ENCODE results near the gene ZNF423.
A peak's percentile ranks its signal among the peaks of the same experiment; 100 is the strongest.

The ZNF423 gene

DNA sequence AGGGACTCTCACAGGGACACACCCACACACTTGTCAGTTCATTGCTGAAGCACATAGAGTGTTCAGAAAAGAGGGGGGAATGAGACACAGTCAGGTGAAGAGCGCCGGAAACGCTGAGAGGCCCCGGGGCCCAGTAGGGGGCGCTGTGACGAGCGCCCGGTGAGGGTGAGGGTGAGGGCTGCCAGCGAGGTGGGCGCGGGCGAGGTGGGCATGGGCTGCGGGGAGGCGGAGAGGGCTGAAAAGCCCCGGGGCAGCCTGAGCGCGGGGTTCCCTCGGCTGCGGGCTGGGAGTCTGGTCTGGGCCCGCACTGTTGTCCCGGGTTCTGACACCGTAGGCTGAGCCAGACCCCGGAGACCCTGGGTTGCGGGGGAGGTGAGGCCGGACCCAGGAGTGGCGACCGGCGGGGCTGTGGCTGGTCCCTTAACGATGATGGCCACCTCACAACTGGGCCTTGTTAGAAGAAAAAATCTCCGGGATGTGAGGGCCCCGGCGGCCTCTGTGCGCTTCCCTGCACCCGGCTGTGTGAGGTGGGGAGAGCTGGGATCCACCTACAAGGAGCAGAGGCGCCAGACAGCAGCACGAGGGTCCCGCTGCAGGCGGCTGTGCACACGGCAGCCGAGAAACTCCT is 390.9 kb downstream of the ZNF423 start:
- DNase-seq: no peak

DNA sequence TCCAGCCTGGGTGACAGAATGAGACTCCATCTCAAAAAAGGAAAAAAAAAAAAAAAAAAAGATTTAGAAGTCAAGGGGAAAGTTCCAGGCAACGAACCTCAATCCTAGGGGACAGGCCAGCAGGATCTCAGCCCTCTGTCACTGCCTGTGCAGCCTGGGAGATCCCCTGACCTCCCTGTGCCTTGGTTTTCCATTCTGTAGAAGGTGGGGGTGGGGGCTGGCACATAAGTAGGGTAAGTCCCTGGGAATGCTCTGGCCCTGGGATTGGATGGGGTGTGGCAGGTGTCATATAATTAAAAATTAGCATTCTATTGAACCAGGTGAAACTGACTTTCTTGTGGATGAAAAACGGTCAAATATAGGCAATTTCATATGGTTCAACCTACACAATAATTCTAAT is 391.8 kb downstream of the ZNF423 start:
- no peak for DNase-seq

DNA sequence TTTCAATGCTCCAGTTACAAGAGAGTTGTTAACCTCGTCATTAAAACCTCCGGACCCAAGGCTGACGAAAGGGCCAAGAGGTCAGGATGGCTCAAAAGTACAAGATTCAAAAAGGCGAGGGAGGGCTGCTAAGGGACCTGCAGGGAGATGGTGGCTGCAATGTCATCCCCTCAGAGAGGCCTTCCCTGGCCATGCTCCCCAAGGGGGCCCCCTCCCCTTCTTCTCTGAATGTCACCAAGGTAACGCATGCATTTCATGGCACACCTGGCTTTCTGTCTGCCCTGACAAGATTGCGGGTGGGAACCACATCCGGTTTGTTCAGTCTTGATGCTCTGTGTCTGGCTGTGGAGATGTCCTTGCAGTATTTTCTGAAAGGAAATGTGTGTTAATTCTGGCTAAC is 392.4 kb downstream of the ZNF423 start:
- peak; percentile 88 for DNase-seq

DNA sequence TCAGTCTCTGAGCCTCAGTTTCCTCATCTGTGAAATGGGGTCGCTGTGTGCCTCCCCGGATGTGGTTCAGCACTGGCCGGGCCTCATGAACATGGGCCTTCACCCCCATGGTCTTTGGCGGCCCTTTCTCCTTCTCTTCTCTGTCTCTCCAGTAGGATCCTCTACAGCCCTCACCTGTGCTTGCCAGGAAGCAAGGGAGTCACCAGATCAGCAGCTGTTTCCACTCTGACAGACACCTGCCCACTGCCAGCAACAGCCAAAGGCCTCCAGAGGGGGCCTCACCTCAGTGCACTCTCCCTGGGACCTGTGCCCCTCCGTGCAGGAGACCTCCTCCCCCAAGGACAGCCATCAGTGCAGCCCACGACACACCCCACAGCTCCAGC is 392.9 kb downstream of the ZNF423 start:
- DNase-seq: peak; percentile 81

DNA sequence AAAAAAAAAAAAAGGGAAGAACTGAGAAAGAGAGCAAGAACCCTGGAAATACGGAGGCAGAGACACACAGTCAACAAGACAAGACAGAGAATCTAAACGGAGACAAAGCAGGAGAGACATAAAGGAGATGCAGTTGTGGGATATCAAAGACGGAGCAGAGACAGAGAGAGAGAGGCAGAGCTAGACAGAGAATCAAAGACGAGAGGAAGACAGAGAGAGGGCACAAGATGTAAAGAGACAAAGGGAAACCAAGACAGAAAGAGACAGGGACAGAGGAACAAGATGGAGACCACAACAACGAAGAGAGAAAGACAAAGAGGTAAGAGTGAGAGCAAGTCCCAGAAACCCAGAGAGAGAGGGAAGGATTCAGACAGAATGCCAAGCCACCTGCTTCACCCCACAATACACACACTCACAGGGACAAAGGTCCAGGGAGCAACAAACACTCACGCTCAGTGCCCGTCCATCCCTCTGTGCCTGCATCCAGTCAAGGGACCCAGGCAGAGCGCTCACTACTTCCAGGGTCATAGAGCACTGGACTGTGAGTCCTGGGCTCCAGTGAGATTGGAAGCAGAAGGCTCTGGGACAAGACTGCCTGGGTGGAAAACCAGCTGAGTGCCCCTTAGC is 393.4 kb downstream of the ZNF423 start:
- peak; percentile 5 for DNase-seq

DNA sequence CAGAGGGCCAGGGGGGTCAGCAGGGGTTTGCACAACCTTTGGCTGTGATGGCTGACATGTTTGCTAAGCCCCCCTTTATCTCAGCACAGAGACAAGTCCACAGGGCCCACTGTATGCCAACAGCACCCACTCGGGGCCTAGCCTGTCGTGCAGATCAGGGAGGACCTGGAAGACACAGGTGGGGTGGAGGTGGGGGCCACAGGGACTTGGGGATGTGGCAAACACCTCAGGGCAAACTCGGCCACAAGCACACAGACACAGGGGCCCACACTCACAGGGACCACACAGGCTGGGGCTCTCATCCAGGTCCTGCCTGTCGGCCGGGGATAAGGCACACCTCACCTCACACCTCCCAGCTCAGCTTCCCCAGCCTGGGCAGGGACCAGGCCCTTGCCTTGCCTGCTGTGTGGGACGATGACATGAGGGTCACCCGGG is 394.4 kb downstream of the ZNF423 start:
- no peak for DNase-seq

DNA sequence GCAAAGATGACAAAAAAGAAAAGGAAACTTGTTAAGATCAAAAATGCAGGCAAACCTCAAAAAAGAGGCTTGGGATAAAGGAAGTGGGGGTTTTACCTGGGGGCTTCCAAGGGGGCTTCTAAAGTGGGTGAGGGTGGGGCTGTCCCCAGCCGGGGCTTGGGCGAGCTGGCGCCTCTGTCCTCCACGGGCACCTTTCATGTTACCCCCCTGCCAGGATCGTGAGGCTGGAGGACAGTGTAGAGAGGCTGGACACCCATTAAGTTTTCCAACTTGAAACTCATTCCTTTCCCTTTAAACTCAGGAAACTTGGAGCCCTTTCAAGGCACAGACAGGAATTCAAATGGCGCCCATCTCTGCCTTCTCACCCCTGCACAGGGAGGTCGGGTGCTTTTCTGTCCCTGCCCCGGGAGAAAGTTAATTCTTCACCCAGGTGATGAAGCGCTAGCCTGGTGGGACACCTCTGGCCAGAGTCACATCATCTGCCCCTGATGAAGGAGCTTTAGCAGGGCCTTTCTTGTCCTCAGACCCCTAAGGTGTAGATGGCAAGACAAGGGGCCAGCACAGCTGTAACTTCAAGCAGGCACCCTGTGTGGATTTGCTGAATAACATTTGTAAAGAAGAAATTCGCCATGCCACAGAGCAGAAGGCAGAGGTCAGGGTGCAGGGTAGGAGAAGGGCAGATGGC is 395.0 kb downstream of the ZNF423 start:
- no peak for DNase-seq

DNA sequence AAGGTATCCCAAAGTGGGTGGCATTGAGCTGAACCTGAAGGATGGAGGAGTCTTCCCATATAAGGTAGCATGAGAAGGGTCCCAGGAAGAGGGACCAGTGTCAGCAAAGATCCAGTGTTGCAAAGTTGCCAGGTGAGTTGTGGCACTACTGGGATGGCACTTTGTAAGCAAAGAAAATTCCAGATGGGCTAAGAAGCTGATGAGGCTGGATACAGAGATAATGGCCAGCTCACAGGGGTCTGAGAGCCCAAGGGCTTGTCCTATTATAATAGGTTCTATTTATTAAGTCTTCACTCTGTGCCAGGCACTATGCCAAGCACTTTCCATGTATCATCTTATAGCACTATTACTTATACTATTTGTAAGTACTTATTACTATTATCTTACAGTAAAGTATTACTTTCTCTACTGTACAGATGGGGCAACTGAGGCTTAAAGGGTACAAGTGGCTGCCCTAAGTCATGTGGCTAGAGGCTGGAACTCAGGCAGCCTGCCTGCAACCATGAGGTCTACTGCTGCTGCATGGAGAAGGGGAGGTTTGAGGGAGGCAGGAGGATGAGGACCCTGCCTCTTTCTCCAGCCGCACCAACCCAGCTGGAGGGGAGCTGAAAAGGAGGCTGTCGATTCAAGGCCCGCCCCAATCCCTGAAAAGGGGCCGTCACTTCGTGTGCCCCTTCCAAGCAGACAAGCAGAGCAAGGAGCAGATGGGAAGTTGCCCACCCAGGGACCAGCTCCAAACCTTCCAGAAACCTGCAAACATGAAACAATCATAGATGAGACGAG is 395.8 kb downstream of the ZNF423 start:
- no peak for DNase-seq

DNA sequence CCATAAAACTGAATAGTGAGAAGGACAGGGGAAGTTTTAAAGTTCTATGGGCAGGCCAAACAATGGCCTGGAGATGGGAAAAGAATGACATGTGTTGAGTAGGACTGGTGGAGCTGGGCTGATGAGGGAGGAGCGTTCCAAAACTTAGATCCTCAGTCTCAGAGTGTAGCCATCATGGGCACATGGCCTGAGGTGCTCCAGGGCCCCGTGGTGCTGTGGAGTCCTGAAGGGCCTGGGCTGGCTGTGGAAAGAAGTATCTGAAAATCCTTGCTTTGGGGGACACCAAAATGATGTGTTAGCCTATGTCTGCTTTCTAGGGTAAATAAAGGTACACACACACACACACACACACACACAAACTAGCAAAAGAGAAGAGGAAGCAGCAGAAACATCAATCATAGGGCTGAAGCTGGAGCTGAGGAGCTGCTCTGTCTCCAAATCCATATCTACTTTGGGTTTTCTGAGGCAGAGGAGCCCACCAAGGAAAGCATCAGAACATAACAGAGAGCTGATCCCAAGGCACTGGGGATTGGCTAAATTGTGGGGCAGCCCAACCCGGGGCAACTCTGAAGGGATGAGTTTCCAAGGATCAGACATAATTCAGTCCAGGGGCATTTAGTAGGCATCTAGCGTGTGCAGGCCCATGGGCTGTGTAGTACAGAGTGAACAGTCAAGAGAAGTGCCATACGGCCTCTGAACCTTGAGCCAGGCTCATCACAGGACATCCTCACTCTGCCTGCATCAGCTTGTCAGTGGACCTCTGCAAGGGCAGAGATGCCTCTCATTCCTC is 397.1 kb downstream of the ZNF423 start:
- DNase-seq: no peak

DNA sequence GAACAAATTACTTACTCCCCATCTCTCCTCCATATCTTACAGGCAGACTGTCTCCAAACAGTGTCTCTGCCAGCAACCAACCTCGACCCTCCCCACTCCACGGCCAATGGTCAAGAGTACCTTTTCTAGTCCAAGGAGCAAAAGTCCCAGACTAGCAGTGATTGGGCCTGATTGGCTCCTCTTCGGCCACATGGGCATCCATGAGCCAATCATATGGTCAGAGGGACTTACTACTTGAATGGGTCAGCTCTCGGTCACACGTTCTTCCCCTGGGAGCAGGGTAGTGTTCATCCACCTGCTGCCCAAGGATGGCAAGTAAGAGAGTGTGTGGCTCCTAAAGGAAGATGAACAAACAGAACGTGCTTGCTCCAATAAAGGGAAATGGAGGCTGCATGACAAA is 397.7 kb downstream of the ZNF423 start:
- DNase-seq: no peak

DNA sequence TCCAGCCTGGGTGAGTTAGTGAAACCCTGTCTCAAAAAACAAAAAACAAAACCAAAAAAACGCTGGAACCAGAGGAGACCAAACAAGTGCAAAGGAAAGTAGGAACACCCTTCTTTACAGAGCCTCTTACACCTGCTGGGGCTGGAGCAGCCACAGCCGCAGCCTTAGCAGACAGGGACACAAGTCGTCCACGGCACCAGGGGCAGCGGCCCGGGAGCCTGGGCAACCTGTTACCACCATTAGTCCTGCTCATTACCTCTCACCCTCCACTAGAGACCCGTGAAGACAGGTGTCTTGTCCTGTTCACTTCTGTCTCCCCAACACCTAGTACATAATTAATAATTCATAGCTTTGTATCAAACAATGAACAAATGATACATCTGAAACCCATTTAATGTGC is 398.7 kb downstream of the ZNF423 start:
- no peak for DNase-seq

DNA sequence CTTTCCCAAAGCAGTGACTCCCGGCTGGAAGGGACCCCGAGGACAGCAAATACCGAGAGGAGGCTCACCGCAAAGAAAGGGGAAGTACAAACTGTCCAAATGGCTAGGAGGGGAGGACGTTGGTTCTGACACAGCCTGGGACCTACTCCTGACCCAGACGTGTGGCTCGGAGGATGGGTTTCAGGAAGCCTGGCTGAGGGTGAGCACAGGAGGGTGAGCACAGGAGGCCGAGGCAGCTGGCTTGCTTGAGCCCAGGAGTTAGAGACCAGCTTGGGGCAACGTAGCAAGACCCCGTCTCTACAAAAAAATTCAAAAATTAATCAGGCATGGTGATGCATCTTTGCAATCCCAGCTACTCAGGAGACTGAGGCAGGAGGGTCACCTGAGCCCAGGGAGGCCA is 399.1 kb downstream of the ZNF423 start:
- DNase-seq: no peak

DNA sequence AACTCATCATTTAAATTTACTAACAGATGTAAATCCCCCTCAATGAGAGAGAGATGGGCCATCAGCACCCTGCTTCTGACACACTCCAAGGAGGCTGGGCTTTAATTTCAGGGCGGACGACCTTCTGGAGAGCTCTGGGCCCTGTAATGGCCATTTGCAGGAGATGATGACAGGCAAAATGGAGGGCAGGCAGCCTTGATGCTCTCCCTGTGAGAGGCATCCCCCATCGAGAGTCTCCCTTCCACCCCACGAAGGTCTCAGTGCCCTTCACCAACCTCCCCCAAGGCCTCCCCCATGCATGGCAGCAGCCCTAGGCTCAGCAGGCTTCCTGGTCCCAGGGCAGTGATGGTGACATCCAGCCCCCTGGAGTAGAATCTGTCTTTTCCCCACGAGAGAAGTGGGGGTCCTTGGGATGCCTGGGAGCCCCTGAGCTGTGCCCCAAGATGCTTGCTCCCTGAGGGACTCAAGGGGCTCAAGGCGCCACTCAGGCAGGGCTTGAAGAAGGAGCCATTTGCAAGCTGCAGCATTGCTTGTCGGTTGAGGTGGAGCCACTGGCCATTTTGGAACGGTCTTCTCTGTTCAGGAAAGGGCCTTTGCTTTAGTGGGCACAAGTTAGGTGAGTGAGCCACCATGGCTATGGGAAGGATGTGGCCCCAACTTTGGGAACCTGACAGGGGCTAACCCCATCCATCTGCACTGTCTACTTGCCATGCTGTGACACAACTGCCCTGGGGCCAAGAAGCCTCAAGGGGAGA is 399.7 kb downstream of the ZNF423 start:
- no peak for DNase-seq

DNA sequence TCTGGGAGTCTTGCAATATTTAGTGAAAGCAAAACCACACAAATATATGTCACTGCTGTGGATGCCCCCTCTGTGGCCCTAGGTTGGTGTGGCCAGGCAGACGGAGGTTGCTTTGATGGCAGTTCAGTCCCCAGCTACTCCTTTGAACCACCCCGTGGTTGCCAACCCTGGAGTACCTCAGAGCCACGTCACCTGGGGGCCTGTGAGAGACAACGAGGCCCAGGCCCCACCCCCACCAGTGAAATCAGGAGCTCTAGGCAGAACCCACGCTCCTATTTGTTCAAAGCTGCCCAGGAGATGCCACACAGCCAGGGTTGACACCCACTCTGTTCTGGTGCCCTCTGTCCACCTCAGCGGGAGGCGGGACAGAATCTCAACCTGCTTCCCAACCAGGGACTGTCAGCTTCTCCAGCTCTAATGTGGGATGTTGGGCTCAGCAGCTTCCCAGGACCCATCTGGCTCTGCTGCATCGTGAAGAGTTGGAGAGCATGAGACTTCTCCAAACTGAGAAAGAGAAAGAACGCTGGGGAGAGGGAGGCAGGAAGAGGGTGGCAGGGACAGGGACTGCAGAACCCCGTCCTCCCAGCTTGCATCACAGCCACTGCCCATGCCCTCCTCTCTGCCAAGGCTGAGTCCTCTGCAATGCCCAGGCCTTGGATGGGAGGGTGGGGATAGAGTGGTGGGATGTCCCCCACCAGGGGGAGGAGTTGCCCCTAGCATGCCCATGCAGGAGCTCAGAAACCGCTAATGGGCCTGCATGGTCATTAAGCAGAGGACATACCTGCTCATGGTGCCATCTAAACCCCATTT is 400.5 kb downstream of the ZNF423 start:
- DNase-seq: no peak

DNA sequence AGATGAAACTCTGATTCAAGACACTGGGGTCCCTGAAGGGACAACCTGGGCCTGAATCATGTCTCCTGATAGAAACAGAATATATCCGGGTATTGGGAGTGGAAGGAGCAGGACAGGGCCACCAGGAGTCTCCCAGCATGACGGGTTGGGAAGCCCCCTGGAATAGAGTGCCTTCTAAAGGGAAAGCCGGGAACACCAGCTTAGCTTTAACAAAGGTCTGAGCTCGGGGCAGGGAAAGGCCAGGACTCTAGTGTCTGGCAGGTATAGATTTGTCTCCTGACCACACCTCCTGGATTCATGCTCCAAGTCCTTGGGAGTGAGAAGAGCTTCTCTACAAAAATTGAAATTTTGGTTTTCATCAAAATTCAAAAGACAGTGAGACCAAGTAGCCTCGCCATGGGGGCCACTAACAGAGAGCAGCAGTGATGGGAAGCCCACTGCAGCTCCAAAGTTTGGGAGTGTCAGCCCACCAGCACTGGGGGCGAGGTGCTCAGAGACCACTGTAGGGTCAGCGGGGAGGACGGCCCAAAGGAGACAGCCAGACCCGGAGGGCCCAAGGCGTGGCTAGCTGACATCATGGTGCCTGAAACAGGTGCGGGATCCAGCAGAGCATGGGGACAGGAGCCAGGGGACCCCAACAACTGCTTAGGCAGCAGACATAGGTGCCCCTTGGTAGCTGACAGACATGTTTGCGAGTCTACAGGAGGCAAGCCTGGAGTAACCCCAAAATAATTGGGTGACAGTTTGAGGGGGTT is 401.3 kb downstream of the ZNF423 start:
- no peak for DNase-seq

DNA sequence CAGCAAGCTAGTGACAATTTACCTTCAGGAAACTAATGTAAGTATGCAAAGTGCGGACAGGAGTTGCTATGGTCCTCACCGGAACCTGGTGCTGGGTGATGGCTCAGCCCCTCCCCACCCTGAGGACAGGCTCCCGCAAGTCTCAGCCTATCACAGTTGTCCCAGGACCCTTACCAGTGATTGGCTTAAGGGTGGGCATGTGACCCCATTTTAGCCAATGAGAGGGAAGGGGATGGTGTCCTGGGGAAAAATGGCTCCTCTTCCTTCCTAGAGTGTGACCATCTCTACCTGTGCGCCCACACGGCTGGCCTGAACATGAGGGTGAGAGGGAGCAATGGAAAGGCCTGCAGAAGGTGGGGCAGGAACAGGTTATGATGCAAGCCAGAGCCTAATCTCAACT is 401.9 kb downstream of the ZNF423 start:
- DNase-seq: no peak

DNA sequence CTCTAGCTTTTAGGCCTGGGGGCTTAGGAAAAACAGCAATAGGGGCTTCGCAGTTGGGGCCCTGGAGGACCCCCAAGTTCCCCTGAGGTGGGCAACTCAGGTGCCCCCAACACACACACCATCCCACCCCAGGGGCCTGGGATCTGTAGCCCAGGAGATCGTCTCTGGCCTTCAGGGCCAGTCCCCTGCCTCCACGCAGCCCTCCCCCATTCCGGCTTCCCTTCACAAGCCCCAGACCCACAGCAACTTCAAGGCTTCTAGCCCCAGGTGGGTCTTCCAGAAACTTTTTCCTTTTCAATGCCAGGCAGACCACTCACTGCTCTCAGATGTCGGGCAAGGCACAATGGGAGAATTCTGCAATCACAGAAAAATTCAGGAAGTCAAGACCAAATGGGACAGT is 402.9 kb downstream of the ZNF423 start:
- no peak for DNase-seq

DNA sequence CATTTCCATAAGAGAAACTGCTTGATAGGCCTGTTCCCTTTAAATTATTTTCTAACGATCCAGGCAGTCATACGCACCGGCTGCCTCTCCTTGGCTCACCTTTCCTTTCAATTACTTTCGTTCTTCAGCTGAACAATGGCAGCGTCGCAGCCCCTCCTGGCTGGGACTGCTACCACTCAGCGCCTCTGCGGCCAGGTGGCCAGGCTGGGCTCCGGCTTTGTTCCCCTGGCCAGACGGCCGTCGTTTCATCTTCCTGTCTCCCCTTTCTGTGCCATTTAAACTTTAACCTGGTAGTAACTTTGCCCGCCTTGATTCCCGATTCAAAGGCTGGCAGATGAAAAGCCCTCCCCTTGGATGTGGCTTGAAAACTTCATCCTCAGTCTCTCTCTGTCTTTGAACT is 403.3 kb downstream of the ZNF423 start:
- DNase-seq: peak; percentile 64

DNA sequence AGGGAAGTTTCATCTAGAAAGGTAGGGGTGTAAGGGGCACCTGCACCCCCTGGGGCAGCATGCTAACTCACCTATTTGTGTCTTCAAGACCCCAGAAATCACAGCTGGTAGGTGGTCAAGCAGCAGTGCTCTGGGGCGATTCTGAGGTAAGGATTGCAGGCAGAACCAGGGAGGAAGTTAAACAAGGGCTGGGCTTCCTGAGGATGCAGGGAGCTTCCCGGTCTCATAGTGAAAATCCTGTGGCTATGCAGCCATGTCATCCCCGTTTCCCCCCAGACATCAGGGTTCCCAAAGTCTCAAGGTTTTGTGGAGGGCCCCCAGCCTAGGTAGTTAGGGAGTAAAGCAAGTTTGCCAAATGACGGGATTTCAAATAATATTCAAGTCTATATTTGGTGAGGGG is 403.8 kb downstream of the ZNF423 start:
- DNase-seq: peak; percentile 18

DNA sequence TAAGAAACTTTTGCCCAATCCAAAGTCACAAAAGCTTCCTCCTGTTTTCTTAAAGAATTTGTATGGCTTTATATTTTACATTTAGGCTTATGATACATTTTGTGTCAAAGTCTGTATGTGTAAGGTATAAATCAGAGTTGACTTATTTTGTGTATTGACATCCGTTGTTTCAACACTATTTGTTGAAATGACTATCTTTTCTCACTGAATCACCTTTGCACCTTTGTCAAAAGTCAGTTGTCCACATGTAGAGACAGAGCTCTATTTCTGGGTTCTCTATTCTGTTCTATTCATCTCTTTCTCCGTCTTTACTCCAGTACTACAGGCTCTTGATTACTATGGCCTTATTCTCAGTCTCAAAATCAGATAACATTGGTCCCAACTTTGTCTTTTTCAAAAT is 409.1 kb downstream of the ZNF423 start:
- no peak for DNase-seq

Data from NCI-H146 (cell line).